ENCODE results near the gene PAOX.

PAOX gene

DNA sequence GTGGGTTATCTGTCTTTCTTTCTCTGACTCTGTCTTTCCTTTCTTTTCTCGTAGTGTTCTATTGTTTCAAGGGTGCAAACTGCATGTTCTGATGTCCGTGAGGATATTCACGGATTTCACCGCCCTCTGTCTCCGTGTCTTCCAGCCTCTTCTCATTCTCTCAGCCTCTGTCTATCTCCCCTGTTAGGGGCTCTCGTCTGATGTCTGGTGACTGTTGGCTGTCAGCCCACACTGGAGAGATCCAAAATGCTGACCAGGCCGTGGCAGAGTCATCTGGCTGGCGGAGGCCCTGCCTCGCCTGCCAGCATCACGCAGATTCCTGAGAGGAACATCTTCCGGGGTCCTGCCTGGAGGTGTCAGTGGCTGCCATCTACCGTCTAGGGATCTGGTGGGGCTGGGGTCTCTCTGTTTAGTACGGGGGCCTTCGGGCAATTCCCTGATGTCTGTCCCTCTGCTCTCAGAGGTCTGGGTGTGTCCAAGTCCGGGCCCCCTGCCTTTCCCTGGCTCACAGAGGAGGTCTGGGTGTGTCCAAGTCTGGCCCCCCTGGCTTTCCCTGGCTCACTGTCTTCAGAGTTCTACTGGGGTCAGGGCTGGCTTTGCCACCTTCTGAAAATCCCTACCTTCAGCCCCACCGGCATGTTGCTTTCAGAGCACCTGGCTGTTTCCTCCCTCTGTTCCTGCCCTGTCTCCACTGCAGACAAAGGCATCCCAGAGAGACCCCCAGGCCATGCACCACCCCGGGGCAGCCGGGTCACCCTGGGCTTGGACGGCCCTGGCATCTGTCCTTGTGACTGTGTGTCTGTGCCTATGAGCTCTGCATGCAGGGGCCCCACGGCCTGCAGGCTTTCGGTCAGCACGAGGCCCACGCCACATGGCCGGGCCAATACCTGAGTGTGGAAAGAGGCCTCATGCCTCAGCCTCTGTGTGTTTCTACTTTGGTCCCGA is 60.7 kb downstream of the PAOX start:
- DNase-seq (ENCODE audit: low read depth), result no peak

DNA sequence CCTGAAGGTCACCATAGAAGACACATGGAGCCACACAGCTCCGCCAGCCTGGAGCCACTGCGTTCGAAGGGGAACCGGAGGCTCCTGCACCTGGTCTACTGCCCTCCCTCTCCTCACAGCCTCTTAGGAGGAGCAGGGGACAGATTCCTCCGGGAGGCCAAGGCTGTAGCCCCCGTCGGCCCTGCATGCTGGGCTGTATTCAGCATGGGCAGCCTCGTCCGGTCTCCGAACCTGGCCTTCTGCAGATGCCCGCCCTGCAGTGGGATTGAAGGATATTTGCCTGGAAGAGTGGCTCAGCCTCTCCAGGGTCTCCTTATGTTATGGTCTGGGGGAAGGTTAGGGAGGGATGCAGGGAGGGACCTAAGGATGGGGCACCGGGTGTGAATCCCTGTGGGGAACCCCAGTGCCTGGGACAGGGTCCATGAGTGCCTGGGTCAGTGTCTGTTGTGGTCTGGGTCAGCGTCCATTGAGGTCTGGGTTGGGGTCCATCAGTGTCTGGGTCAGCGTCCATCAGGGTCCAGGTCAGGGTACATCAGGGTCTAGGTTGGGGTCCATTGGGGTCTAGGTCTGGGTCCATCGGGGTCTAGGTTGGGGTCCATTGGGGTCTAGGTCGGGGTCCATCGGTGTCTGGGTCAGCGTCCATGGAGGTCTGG is 61.7 kb downstream of the PAOX start:
- DNase-seq (ENCODE audit: low read depth), result no peak

Measured in iris pigment epithelial cell (primary cell).